ENCODE data around the gene CLPSL2. TPM values are rescaled to one million over a fixed set of nuclear protein-coding genes. Genes with fewer than 3 reads are reported as not detected.

Gene CLPSL2, protein sequence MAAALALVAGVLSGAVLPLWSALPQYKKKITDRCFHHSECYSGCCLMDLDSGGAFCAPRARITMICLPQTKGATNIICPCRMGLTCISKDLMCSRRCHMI
- total RNA-seq: not detected

GRCh38 chr6:35776364-35777215 is at the start of gene CLPSL2:
Gene CLPSL2 (plus strand): TSS chr6:35776598. CDS start chr6:35776619, 21 bp downstream.

DNA sequence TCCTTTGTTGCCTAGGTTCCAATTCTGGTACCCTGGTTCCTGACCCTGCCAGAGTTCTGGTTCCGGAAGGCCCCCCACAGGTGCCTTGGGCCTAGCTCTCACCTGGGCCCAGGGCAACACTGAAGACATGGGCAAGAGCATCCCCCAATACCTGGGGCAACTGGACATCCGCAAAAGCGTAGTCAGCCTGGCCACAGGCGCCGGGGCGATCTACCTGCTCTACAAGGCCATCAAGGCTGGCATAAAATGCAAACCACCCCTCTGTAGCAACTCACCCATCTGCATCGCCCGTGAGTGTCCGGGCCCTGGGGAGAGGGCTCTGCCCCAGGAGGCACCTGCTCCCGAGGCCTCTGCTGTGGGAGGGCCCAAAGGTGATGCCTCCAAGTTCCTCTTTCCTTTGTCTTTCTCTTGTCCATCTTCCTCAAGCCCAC is 39.4 kb upstream of the CLPSL2 start, which contains the start of gene ARMC12:
ARMC12 (plus strand) TSS at position 51 of the 431 bp plus-strand sequence; CDS start at position 128, 77 bp downstream.

GRCh38 chr6:35780719-35781118 is 4.3 kb downstream of the CLPSL2 start, which contains the start of gene CLPSL1:
Gene CLPSL1 (plus strand): TSS chr6:35781019. CDS start chr6:35781111, 92 bp downstream.

DNA sequence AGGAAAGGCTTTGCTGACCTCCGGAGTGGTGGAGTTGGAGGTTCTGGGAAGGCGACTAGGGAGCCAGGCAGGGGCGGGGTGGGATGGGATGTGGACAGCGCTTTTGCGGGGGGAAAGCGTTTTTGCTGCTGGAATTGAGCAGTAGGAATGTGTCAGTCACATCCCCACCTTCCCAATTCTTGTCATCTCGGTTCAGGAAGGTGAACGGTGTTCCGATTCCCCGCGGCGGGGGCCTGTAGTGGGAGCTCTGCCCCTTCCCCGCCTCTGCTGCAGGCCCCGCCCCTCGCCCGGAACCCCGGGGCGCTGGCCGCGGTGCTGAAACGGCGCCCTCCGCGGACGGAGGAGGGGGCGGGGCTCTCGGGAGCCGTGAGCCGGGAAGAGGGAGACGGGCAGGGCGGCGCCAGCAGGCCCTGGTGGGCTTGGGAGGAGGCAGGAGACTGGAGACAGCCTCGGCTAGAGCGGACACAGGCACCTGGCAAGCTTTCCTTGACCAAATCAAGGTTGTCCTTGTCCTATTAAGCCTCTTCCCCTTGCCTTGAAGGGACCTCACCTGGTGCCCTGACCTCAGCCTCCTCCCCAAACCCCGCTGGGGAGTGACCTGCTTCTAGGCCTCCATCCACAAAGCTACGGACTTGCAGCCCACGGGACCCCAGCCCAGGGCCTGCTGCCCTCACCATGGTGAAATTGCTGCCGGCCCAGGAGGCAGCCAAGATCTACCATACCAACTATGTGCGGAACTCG is 28.8 kb downstream of the CLPSL2 start, which contains the start of gene LHFPL5:
LHFPL5 (plus strand) TSS at position 357 of the 741 bp plus-strand sequence; CDS start at position 676, 319 bp downstream.

Other genes with a start within 250 kb of the CLPSL2 start
- gene FKBP5, start 87.7 kb upstream of the CLPSL2 start, total RNA-seq: 3.2 TPM
- gene ARMC12, start 39.6 kb upstream of the CLPSL2 start, total RNA-seq: not detected
- not detected for gene CLPSL1, start 4.4 kb downstream of the CLPSL2 start, total RNA-seq
- not detected for gene CLPS, start 20.7 kb downstream of the CLPSL2 start, total RNA-seq
- gene LHFPL5, start 28.8 kb downstream of the CLPSL2 start, total RNA-seq: 2.1 TPM
- gene SRPK1, start 144.5 kb downstream of the CLPSL2 start, total RNA-seq: 87.7 TPM
- 9.0 TPM for gene SLC26A8, start 248.0 kb downstream of the CLPSL2 start, total RNA-seq